HCT116 (cell line): ENCODE data around the gene CD3D. TPM values are rescaled to one million over a fixed set of nuclear protein-coding genes. Genes with fewer than 3 reads are reported as not detected.

Source experiments
- ATAC-seq: fragments of 200-7000 bp; cut with Tn5 transposase; 2 replicates; pipeline ENCODE4 v1.9.1; 2020; ENCODE audit warnings: mild to moderate bottlenecking, moderate library complexity
- BruUV-seq: library from RNA; stranded (reverse); fragments of 400-500 nt; replicated peaks from 2 replicates; lab custom pipeline; 2021; lab: Mats Ljungman, UMichigan
- CTCF ChIA-PET: fragments of 300-600 bp; sonication (Branson Sonifier 250); formaldehyde crosslinking; loops from one replicate; lab custom pipeline; 2021; ENCODE audit warnings: antibody characterized with exemption; lab: Charles Lee
- POLR2A ChIA-PET: fragments of 300-600, 350-600 bp; sonication (Branson Sonifier 250); formaldehyde crosslinking; loops from one replicate; lab custom pipeline; 2021; ENCODE audit warnings: antibody characterized with exemption; lab: Charles Lee
- RAD21 ChIA-PET, 2 experiments: fragments of 300-600 bp; sonication (Branson Sonifier 250); formaldehyde crosslinking; loops; one replicate each; lab custom pipeline; 2023; ENCODE audit warnings: low total read pairs in 2 of 2; ENCODE audit not compliant: uncharacterized antibody in 2 of 2, unreplicated experiment in 2 of 2, low non-redundant PET in 1 of 2; lab: Charles Lee
- DNase-seq: peaks from one replicate; pipeline ENCODE4 v3.0.0-alpha.2; 2010; ENCODE audit warnings: low read depth, low spot score
- H2AFZ ChIP-seq: fragments of 200-600 bp; shearing (Covaris generic), sonication (generic); 2 replicates; pipeline ENCODE4 v1.6.1; 2017; ENCODE audit warnings: low read depth, mixed run types, mixed read lengths, antibody characterized with exemption, low read length; ENCODE audit not compliant: poor library complexity, severe bottlenecking
- H3K27ac ChIP-seq: 2 replicates; pipeline ENCODE4 v1.5.1; 2012; ENCODE audit warnings: low read depth, low read length
- H3K27me3 ChIP-seq: fragments of 200-600 bp; sonication (generic); 2 replicates; pipeline ENCODE4 v1.6.1; 2016; ENCODE audit warnings: mixed run types, low read length, mixed read lengths; ENCODE audit not compliant: insufficient read depth
- H3K36me3 ChIP-seq, 2 experiments: fragments of 200-500 bp in 1 of 2; fragments of 200-600 bp in 1 of 2; sonication (Bioruptor generic) in 1 of 2; sonication (generic) in 1 of 2; 2 replicates each; pipeline versions ENCODE4 v1.5.1 to v1.6.1; 2014 to 2016; ENCODE audit warnings: low read length in 2 of 2, inconsistent platforms in 1 of 2, mixed read lengths in 1 of 2, mixed run types in 1 of 2; ENCODE audit not compliant: insufficient read depth in 2 of 2, control insufficient read depth in 1 of 2
- H3K4me1 ChIP-seq, 2 experiments: fragments of 200-600 bp in 1 of 2; sonication (generic) in 1 of 2; 2 replicates each; pipeline versions ENCODE4 v1.5.1 to v1.6.1; 2012 to 2017; ENCODE audit warnings: low read length in 2 of 2, inconsistent platforms in 1 of 2, mild to moderate bottlenecking in 1 of 2, mixed read lengths in 1 of 2, mixed run types in 1 of 2, moderate library complexity in 1 of 2; ENCODE audit not compliant: insufficient read depth in 2 of 2, control insufficient read depth in 1 of 2
- H3K4me2 ChIP-seq: fragments of 200-600 bp; sonication (generic); 2 replicates; pipeline ENCODE4 v1.6.1; 2017; ENCODE audit warnings: mixed run types, low read length, mixed read lengths
- H3K4me3 ChIP-seq, 2 experiments: fragments of 200-600 bp in 1 of 2; sonication (generic) in 1 of 2; replicated peaks in 1 of 2; 2 replicates each; pipeline ENCODE4 v1.5.1; 2011 to 2016; ENCODE audit warnings: low read length in 2 of 2, control low read depth in 1 of 2, low read depth in 1 of 2, mild to moderate bottlenecking in 1 of 2, mixed read lengths in 1 of 2, mixed run types in 1 of 2
- H3K79me2 ChIP-seq: fragments of 200-600 bp; sonication (generic); 2 replicates; pipeline ENCODE4 v1.6.1; 2017; ENCODE audit warnings: mild to moderate bottlenecking, mixed run types, low read length, moderate library complexity, mixed read lengths; ENCODE audit not compliant: insufficient read depth
- H3K9ac ChIP-seq: fragments of 200-600 bp; sonication (generic); 2 replicates; pipeline ENCODE4 v1.6.1; 2016; ENCODE audit warnings: low read length, mixed read lengths
- H3K9me2 ChIP-seq: fragments of 200-600 bp; sonication (generic), shearing (Covaris generic); 2 replicates; pipeline ENCODE4 v1.6.1; 2017; ENCODE audit warnings: mixed run types, mild to moderate bottlenecking, moderate library complexity; ENCODE audit not compliant: insufficient read depth
- H3K9me3 ChIP-seq, 2 experiments: fragments of 200-500 bp in 1 of 2; fragments of 200-600 bp in 1 of 2; sonication (Bioruptor generic) in 1 of 2; sonication (generic) in 1 of 2; 2 replicates each; pipeline ENCODE4 v1.6.1; 2014 to 2017; ENCODE audit warnings: low read length in 2 of 2, mixed read lengths in 2 of 2, inconsistent platforms in 1 of 2, low read depth in 1 of 2, mild to moderate bottlenecking in 1 of 2, mixed run types in 1 of 2, moderate library complexity in 1 of 2; ENCODE audit not compliant: control insufficient read depth in 1 of 2, insufficient read depth in 1 of 2
- H4K20me1 ChIP-seq: fragments of 200-600 bp; sonication (generic), shearing (Covaris generic); 2 replicates; pipeline ENCODE4 v1.6.1; 2017; ENCODE audit warnings: mixed run types, mild to moderate bottlenecking, moderate library complexity; ENCODE audit not compliant: insufficient read depth
- CBX3 ChIP-seq: IDR thresholded peaks from 2 replicates; pipeline ENCODE4 v1.6.1; 2012; ENCODE audit warnings: low read depth
- EGR1 ChIP-seq: IDR thresholded peaks from 2 replicates; pipeline ENCODE4 v1.6.1; 2012; ENCODE audit warnings: low read depth
- ELF1 ChIP-seq: IDR thresholded peaks from 2 replicates; pipeline ENCODE4 v1.6.1; 2012; ENCODE audit warnings: low read depth, borderline replicate concordance
- EZH2 ChIP-seq: fragments of 200-600 bp; sonication (generic); IDR thresholded peaks from 2 replicates; pipeline ENCODE4 v1.6.1; 2017; ENCODE audit warnings: antibody characterized with exemption, mixed run types
- EZH2phosphoT487 ChIP-seq: fragments of 200-600 bp; IDR thresholded peaks from 2 replicates; pipeline ENCODE4 v1.6.1; 2018; ENCODE audit warnings: antibody characterized with exemption, borderline replicate concordance
- MAX ChIP-seq: IDR thresholded peaks from 2 replicates; pipeline ENCODE4 v1.6.1; 2012
- POLR2A ChIP-seq: IDR thresholded peaks from 2 replicates; pipeline ENCODE4 v1.7.0; 2011; ENCODE audit warnings: borderline replicate concordance; ENCODE audit not compliant: insufficient read depth, insufficient read length; ENCODE audit errors: extremely low read depth
- POLR2AphosphoS5 ChIP-seq: IDR thresholded peaks from 2 replicates; pipeline ENCODE4 v1.6.1; 2011; ENCODE audit warnings: mild to moderate bottlenecking, low read depth, low read length, moderate library complexity
- RAD21 ChIP-seq: IDR thresholded peaks from 2 replicates; pipeline ENCODE4 v1.6.1; 2012; ENCODE audit warnings: low read depth, mild to moderate bottlenecking
- REST ChIP-seq: IDR thresholded peaks from 2 replicates; pipeline ENCODE4 v1.6.1; 2012; ENCODE audit warnings: low read depth
- SIN3A ChIP-seq: IDR thresholded peaks from 2 replicates; pipeline ENCODE4 v1.6.1; 2012; ENCODE audit warnings: low read depth
- SP1 ChIP-seq: IDR thresholded peaks from 2 replicates; pipeline ENCODE4 v1.6.1; 2012; ENCODE audit warnings: low read depth
- SRF ChIP-seq: IDR thresholded peaks from 2 replicates; pipeline ENCODE4 v1.6.1; 2012; ENCODE audit warnings: low read depth
- YY1 ChIP-seq: IDR thresholded peaks from 2 replicates; pipeline ENCODE4 v1.6.1; 2011; ENCODE audit warnings: low read length, low read depth, moderate library complexity, mild to moderate bottlenecking; ENCODE audit not compliant: insufficient replicate concordance; ENCODE audit errors: extremely low read depth
- ZNF274 ChIP-seq: fragments of 200-500 bp; sonication (Bioruptor generic); IDR thresholded peaks from 2 replicates; pipeline ENCODE4 v1.6.1; 2014; ENCODE audit warnings: mild to moderate bottlenecking, low read depth, low read length, inconsistent platforms
- intact Hi-C: fragments of 100-400 bp; cut with micrococcal nuclease; formaldehyde crosslinking; loops from 2 replicates; pipeline ENCODE4 v1.10.0; 2022
- total RNA-seq: library from RNA; stranded (reverse); gene quantifications from one replicate; pipeline ENCODE4 v1.2.1, GENCODE V29; 2021; ENCODE audit not compliant: unreplicated experiment

The CD3D gene
- total RNA-seq, 1 experiment from 2014 or later = 1.0 TPM

DNA sequence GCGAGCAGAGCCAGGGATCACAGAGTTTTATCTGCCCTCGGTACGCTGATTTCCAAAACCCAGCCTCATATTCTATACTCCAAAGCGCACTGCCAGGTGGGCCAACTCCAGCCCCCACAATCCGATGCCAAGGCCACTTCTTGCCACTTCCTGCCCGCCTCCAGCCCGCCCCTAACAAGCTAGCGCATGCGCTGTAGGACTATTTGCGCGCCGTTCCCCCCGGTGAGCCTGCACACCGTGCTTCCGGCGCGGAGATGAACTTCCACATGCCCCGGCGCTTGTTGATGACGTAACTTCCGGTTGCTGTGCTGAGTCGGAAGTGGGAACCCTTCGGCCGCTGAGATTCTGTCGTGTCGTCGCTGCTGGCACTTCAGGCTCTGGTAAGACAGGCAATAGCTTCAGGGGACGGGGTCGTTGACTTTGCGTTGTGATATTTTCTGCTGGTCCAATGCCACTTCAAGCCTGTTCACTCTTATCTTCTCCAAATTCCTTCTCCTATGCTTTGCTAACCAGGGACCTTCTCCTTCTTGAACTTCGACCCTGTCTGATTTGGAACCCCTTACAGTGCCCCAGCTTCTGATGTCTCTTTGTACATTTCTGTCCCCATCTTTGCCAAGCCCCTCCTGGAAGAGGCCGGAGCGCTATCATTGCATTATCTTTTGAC, 16.9 kb upstream of the CD3D start, which contains the start of gene UBE4A:
Gene UBE4A, plus strand, starts transcription at position 306 of the 664 bp plus-strand sequence. CDS start 5,481 bp downstream, outside the sequence.
- H3K36me3 ChIP-seq = no peaks in the 10 kb centered on the region
- no peaks in the 10 kb centered on the region for H3K9me3 ChIP-seq
- CTCF ChIA-PET = interaction anchor here (1.4 kb wide), 1 partner anchor 161 kb away, joined by 11 read pairs; no protein-coding TSS in a partner anchor
- no peaks in the 10 kb centered on the region for H3K9me2 ChIP-seq
- peak within 1 kb of the TSS; percentile 90 for H3K4me2 ChIP-seq
- BruUV-seq = no TSS peak
- H3K27ac ChIP-seq = peak within 1 kb of the TSS; percentile 33
- DNase-seq (peak; percentile 97), ATAC-seq (peak; percentile 96)
- intact Hi-C loops = no loop called here
- peak; percentile 91 for TF ChIP-seq MAX
- TF ChIP-seq ELF1 = peak; percentile 97
- TF ChIP-seq RAD21 = no peak
- no peak for TF ChIP-seq EZH2
- TF ChIP-seq SRF = peak; percentile 95
- TF ChIP-seq REST = no peak
- peak; percentile 97 for TF ChIP-seq POLR2AphosphoS5
- TF ChIP-seq ZNF274 = no peak
- TF ChIP-seq YY1 = peak; percentile 43
- no peak for TF ChIP-seq EZH2phosphoT487
- TF ChIP-seq EGR1 = 0 out of 2 replicates have a peak, but pooled peaks have one; percentile 16
- peak; percentile 85 for TF ChIP-seq SIN3A
- TF ChIP-seq POLR2A = peak; percentile 88
- TF ChIP-seq CBX3 = no peak
- peak; percentile 61 for TF ChIP-seq SP1
- H3K79me2 ChIP-seq = peaks cover 50% of the 10 kb centered on the region
- H4K20me1 ChIP-seq = no peaks in the 10 kb centered on the region
- POLR2A ChIA-PET = interaction anchor here (0.6 to 1.2 kb wide), 2 partner anchors 51 to 64 kb away, joined by 3 to 5 read pairs; no protein-coding TSS in a partner anchor
- peaks cover 8 to 10% of the 10 kb centered on the region in 2 experiments for H3K4me1 ChIP-seq
- RAD21 ChIA-PET = no interaction called here
- H2AFZ ChIP-seq = no peak within 1 kb of the TSS
- H3K27me3 ChIP-seq = no peaks in the 10 kb centered on the region
- H3K9ac ChIP-seq = peak within 1 kb of the TSS; percentile 77
- peak within 1 kb of the TSS; percentile 83 to 97 for H3K4me3 ChIP-seq
